ENCODE data around the gene TAC3.
"Not testable (repeated sequence)": the region's sequence is repeated elsewhere in the genome, so short reads cannot be mapped to it uniquely, and the experiment has no call there.

Gene TAC3

DNA sequence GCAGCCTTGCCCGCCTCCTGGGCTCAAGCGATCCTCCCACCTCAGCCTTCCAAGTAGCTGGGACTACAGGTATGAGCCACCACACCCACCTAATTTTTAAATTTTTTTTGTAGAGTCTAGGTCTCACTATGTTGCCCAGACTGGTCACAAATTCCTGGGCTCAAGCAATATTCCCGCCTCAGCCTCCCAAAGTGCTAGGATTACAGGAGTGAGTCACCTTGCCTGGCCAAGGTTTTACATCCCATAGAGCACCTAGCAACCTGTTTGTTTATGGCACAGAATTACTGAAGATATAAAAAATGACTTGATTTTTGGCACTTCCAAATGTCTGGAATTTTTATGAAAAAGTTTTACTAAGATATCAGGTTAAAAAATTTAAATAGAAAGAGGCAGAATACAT, 17.1 kb upstream of the TAC3 start:
- H3K9ac ChIP-seq (ENCODE audit: low read depth, low read length) = no peak overlapping the region
- no peaks in the 10 kb centered on the region for H3K9me3 ChIP-seq (ENCODE audit: control insufficient read depth, insufficient read depth, low read length)
- no peaks in the 10 kb centered on the region for H3K36me3 ChIP-seq (ENCODE audit: control insufficient read depth, insufficient read depth, low read length)
- H3K4me1 ChIP-seq (ENCODE audit: control insufficient read depth, insufficient read depth, low read length) = peaks cover 6% of the 10 kb centered on the region; the same call in 1 of the 2 replicates
- no peak overlapping the region for H3K4me3 ChIP-seq (ENCODE audit: low read depth, low read length)
- no peaks in the 10 kb centered on the region for H3K27me3 ChIP-seq (ENCODE audit: control insufficient read depth, insufficient read depth, low read length)
- H3K27ac ChIP-seq (ENCODE audit: low read depth, low read length) = no peak overlapping the region

DNA sequence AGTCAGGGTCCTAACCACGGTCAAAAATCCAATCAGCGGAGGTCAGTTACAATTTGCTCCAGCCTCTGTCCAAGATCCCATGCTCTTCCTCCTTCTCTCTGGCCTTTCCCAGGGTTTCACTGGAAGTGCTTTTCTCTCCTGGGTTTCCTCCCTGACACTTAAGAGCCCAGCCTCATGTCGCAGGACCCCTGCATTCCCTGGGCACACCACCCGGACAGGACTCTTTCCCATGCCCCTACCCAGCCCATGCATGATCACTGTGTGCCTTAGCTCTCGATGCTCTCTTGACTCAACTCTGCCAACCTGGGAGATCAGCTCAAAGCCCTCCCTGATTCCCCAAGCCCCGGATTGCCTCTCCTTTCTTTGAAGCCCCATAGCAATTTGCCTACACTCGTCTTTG, 15.5 kb upstream of the TAC3 start:
- Histone ChIP-seq H3K9me3 (ENCODE audit: control insufficient read depth, insufficient read depth, low read length) (no peaks in the 10 kb centered on the region), H3K4me3 (ENCODE audit: low read depth, low read length) (no peak overlapping the region), H3K4me1 (ENCODE audit: control insufficient read depth, insufficient read depth, low read length) (peaks cover 14% of the 10 kb centered on the region), H3K36me3 (ENCODE audit: control insufficient read depth, insufficient read depth, low read length) (no peaks in the 10 kb centered on the region), H3K27ac (ENCODE audit: low read depth, low read length) (no peak overlapping the region), H3K27me3 (ENCODE audit: control insufficient read depth, insufficient read depth, low read length) (no peaks in the 10 kb centered on the region), H3K9ac (ENCODE audit: low read depth, low read length) (no peak overlapping the region)

DNA sequence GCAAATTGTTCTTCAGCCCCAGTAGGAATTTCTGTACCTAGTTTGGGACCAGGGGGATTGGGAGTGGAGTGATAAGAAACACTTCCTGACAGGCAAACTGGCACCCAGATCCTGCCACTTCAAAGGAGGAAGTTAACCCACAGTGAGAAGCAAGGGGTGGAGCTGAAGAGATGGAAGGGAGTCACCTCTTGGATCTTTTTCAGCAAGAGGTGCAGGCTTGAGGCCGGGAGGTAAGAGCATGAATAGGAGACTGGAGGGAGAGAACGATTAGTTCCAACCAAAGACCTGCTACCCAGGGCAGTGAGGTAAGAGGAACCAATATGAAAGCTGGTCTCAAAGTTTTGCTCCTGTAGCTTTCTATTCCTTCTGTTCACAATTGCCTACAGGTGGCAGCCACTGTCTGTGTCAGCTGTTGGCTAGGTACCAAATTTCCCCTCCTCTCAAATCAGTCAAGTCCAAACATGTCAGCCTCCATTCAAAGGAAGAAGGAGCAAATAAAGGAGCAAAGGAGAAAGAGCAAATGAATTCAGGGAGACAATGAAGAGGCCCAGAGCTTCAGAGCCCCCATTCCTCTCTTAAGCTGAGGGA, 14.9 kb upstream of the TAC3 start:
- H3K4me1 ChIP-seq (ENCODE audit: control insufficient read depth, insufficient read depth, low read length) = peaks cover 14% of the 10 kb centered on the region
- H3K9ac ChIP-seq (ENCODE audit: low read depth, low read length) = no peak overlapping the region
- H3K27me3 ChIP-seq (ENCODE audit: control insufficient read depth, insufficient read depth, low read length) = no peaks in the 10 kb centered on the region
- no peaks in the 10 kb centered on the region for H3K36me3 ChIP-seq (ENCODE audit: control insufficient read depth, insufficient read depth, low read length)
- H3K27ac ChIP-seq (ENCODE audit: low read depth, low read length) = no peak overlapping the region
- H3K9me3 ChIP-seq (ENCODE audit: control insufficient read depth, insufficient read depth, low read length) = no peaks in the 10 kb centered on the region
- H3K4me3 ChIP-seq (ENCODE audit: low read depth, low read length) = no peak overlapping the region

DNA sequence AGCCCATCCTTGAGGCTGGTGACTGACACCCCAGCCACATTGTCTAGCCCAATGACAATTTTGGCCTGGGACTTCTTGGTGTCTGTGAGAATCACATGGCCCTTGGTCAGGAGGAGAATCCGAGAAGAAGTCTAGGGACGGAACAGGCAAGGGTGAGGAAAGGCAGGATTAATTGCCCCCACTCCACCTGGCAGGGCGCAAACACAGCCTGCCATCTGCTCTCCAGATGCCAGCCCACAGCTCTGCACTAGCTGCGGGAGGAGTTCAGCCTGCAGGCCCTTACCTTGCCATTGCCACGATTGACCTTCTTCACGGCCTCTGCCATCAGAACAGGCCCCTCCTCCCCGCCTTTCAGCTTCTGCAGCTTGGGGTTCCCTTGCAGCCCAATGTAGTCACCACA, 13.1 kb upstream of the TAC3 start:
- no peak overlapping the region for H3K9ac ChIP-seq (ENCODE audit: low read depth, low read length)
- H3K36me3 ChIP-seq (ENCODE audit: control insufficient read depth, insufficient read depth, low read length) = no peaks in the 10 kb centered on the region
- H3K9me3 ChIP-seq (ENCODE audit: control insufficient read depth, insufficient read depth, low read length) = no peaks in the 10 kb centered on the region
- peaks cover 14% of the 10 kb centered on the region for H3K4me1 ChIP-seq (ENCODE audit: control insufficient read depth, insufficient read depth, low read length)
- H3K27me3 ChIP-seq (ENCODE audit: control insufficient read depth, insufficient read depth, low read length) = no peaks in the 10 kb centered on the region
- no peak overlapping the region for H3K4me3 ChIP-seq (ENCODE audit: low read depth, low read length)
- H3K27ac ChIP-seq (ENCODE audit: low read depth, low read length) = no peak overlapping the region

DNA sequence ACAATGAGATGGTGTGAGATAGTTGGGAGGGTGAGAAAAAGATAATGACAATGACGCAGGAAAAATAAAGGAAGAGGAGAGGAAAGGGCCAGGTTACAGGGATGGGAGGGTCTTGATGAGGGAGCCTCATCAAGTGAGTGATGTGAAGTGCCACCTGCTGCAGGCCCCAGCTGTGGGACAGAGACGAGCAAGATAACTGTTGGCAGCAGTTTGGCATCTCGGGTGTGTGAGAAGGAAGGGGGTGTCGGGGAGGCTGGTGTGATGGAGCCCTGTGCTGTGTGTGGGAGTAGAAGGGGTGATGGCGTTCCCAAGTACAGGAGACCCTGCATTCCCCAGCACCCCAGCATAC, 11.4 kb upstream of the TAC3 start:
- Histone ChIP-seq H3K4me3 (ENCODE audit: low read depth, low read length) (no peak overlapping the region), H3K4me1 (ENCODE audit: control insufficient read depth, insufficient read depth, low read length) (peaks cover 14% of the 10 kb centered on the region), H3K9me3 (ENCODE audit: control insufficient read depth, insufficient read depth, low read length) (no peaks in the 10 kb centered on the region), H3K27me3 (ENCODE audit: control insufficient read depth, insufficient read depth, low read length) (no peaks in the 10 kb centered on the region), H3K27ac (ENCODE audit: low read depth, low read length) (no peak overlapping the region), H3K36me3 (ENCODE audit: control insufficient read depth, insufficient read depth, low read length) (no peaks in the 10 kb centered on the region), H3K9ac (ENCODE audit: low read depth, low read length) (no peak overlapping the region)

DNA sequence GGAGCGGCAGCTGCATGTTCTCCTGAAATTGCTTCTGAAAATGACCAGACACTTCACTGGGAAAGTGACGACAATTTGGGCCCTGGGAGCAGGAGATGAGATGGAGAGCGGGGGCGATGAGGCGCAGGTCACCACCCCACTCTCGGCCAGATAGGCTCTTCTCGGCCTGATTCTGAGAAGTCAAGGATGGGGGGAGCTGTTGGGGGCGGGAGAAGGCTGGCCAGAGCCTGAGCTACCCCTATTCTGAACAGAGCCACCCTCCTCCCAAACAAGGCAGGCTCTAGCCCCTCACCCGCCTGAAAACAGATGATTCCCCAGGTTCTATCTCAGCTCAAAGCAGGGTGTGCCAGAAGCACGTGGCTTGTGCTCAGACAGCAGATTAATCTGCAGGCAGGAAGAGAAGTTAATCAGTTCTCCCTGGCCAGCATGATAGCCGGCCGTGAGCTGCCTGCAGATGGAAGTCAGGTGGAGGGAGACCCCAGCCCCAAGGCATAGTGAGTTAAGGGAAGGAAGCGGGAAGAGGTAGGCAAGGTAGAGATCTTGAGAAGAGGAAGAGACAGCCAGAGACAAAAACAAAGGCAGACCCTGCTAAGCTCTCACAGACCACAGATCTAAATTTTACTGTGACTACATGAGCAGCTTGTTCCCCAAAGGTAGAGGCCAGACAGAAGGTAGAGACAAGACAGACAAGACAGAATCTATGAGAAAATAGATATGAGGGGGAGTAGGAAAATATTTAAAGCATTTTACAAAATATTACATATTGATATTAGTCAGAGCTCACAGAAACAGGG, 10.9 kb upstream of the TAC3 start:
- no peaks in the 10 kb centered on the region for H3K9me3 ChIP-seq (ENCODE audit: control insufficient read depth, insufficient read depth, low read length)
- H3K27ac ChIP-seq (ENCODE audit: low read depth, low read length) = no peak overlapping the region
- no peak overlapping the region for H3K4me3 ChIP-seq (ENCODE audit: low read depth, low read length)
- no peaks in the 10 kb centered on the region for H3K36me3 ChIP-seq (ENCODE audit: control insufficient read depth, insufficient read depth, low read length)
- H3K27me3 ChIP-seq (ENCODE audit: control insufficient read depth, insufficient read depth, low read length) = no peaks in the 10 kb centered on the region
- no peak overlapping the region for H3K9ac ChIP-seq (ENCODE audit: low read depth, low read length)
- H3K4me1 ChIP-seq (ENCODE audit: control insufficient read depth, insufficient read depth, low read length) = peaks cover 14% of the 10 kb centered on the region

DNA sequence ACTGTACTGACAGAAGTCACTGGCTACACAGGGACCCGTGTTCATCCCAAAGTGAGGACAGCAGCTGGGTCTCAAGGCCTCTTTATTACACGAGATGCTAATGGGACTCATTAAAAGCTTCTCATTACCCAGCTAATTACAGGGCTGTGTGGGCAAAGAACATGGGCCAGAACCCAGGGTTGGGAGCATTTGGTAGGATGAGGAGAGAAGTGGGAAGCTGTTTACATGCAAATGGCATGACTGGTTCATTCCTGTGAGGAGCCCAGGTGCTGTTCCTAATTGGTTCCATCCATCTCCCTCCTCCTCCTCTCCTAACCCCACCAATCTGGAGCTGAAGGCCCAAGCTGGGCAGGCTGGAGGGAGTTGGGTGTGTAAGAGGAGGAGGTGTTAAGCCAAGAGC, 8.9 kb upstream of the TAC3 start:
- H3K4me3 ChIP-seq (ENCODE audit: low read depth, low read length) = no peak overlapping the region

DNA sequence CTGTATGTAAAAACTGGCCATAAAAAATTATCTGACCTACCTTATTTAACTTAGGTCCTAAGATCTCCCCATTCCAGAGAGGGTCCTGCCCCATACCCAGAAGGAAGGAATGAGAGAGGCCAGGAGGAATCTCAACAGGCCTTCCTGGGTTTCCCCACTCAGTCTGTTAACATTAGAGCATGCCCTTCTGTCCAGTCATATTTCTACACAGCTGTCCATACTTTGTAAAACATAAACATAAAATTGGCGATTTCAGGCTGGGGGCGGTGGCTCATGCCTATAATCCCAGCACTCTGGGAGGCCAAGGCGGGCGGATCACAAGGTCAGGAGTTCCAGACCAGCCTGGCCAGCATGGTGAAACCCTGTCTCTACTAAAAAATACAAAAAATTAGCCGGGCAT, 6.0 kb upstream of the TAC3 start:
- H3K9me3 ChIP-seq (ENCODE audit: control insufficient read depth, insufficient read depth, low read length); H3K4me1 ChIP-seq (ENCODE audit: control insufficient read depth, insufficient read depth, low read length); H3K27ac ChIP-seq (ENCODE audit: low read depth, low read length); H3K36me3 ChIP-seq (ENCODE audit: control insufficient read depth, insufficient read depth, low read length); H3K4me3 ChIP-seq (ENCODE audit: low read depth, low read length); H3K27me3 ChIP-seq (ENCODE audit: control insufficient read depth, insufficient read depth, low read length); H3K9ac ChIP-seq (ENCODE audit: low read depth, low read length): not testable (repeated sequence)

More for the DNA sequence above, 8.9 kb upstream of the TAC3 start:
- no peak overlapping the region for H3K27ac ChIP-seq (ENCODE audit: low read depth, low read length)
- H3K4me1 ChIP-seq (ENCODE audit: control insufficient read depth, insufficient read depth, low read length) = peaks cover 8% of the 10 kb centered on the region
- H3K36me3 ChIP-seq (ENCODE audit: control insufficient read depth, insufficient read depth, low read length) = no peaks in the 10 kb centered on the region
- H3K27me3 ChIP-seq (ENCODE audit: control insufficient read depth, insufficient read depth, low read length) = no peaks in the 10 kb centered on the region
- H3K9me3 ChIP-seq (ENCODE audit: control insufficient read depth, insufficient read depth, low read length) = no peaks in the 10 kb centered on the region
- H3K9ac ChIP-seq (ENCODE audit: low read depth, low read length) = no peak overlapping the region

DNA sequence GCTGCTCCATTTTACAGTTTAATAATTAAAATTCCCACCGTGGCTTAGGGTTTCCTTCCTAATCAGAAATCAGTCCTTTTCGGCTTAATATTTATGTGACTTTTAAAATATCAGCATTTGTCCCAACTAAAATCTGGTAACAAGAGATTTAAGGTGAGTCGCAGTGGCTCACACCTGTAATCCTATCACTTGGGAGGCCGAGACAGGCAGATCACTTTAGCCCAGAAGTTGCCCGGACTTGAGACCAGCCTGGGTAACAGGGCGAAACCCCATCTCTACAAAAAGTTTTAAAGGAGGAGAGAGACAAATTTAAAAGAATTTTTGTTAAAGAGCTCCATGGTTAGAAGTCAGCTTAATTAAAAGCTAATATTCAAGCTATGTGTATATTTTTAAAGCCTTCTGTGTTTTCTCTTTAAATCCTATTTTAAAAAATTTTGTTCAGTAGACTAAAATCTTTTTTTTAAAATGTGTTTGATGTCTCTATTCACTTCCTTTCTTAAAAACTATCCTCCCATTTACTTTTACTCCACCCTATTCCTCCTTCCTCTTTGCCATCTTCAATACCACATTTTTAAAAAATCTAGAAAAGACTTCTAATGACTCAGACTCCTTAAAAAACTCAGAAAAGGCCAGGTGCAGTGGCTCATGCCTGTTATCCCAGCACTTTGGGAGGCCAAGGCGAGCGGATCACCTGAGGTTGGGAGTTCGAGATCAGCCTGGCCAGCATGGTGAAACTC, 3.8 kb upstream of the TAC3 start:
- Histone ChIP-seq H3K27me3 (ENCODE audit: control insufficient read depth, insufficient read depth, low read length) (no peaks in the 10 kb centered on the region), H3K4me1 (ENCODE audit: control insufficient read depth, insufficient read depth, low read length) (no peaks in the 10 kb centered on the region), H3K9me3 (ENCODE audit: control insufficient read depth, insufficient read depth, low read length) (no peaks in the 10 kb centered on the region), H3K27ac (ENCODE audit: low read depth, low read length) (no peak overlapping the region), H3K36me3 (ENCODE audit: control insufficient read depth, insufficient read depth, low read length) (no peaks in the 10 kb centered on the region), H3K9ac (ENCODE audit: low read depth, low read length) (no peak overlapping the region), H3K4me3 (ENCODE audit: low read depth, low read length) (no peak overlapping the region)

DNA sequence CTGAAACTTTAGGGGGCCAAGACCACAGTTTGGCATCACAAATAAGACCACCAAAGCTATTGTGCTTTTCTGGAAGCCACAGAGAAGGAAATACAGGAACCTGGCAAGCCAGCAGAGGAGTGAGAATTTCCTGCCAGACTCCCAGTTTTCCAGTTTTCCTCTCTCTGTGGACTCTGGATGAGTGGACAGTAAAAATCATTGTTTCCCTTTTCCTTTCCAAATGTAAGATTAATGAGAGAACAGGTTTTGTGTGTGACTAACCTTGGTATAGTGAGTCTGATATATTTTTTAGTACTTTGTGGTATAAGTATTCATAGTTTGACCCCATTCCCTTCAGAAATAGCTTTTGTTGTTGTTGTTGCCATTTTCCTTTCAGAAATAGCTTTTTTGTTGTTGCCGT, 2.6 kb upstream of the TAC3 start:
- H3K9ac ChIP-seq (ENCODE audit: low read depth, low read length) = no peak overlapping the region
- no peaks in the 10 kb centered on the region for H3K36me3 ChIP-seq (ENCODE audit: control insufficient read depth, insufficient read depth, low read length)
- H3K4me1 ChIP-seq (ENCODE audit: control insufficient read depth, insufficient read depth, low read length) = no peaks in the 10 kb centered on the region
- no peak overlapping the region for H3K4me3 ChIP-seq (ENCODE audit: low read depth, low read length)
- H3K27ac ChIP-seq (ENCODE audit: low read depth, low read length) = no peak overlapping the region
- H3K9me3 ChIP-seq (ENCODE audit: control insufficient read depth, insufficient read depth, low read length) = no peaks in the 10 kb centered on the region
- H3K27me3 ChIP-seq (ENCODE audit: control insufficient read depth, insufficient read depth, low read length) = no peaks in the 10 kb centered on the region

DNA sequence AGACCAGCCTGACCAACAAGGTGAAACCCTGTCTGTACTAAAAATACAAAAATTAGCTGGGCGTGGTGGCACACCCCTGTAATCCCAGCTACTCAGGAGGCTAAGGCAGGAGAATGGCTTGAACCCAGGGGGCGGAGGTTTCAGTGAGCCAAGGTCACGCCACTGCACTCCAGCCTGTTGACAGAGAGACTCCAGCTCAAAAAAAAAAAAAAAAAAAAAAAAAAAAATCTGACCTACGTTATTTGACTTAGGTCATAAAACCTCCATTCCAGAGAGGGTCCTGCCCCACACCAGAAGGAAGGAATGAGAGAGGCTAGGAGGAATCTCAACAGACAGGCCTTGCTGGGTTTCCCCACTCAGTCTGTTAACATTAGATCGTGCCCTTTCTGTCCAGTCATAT, 2.0 kb upstream of the TAC3 start:
- not testable (repeated sequence) for H3K9me3 ChIP-seq (ENCODE audit: control insufficient read depth, insufficient read depth, low read length); H3K27me3 ChIP-seq (ENCODE audit: control insufficient read depth, insufficient read depth, low read length); H3K36me3 ChIP-seq (ENCODE audit: control insufficient read depth, insufficient read depth, low read length); H3K9ac ChIP-seq (ENCODE audit: low read depth, low read length); H3K4me3 ChIP-seq (ENCODE audit: low read depth, low read length); H3K4me1 ChIP-seq (ENCODE audit: control insufficient read depth, insufficient read depth, low read length); H3K27ac ChIP-seq (ENCODE audit: low read depth, low read length)

Data from HUES48 (cell line).